ENCODE results near the gene GULP1. TPM values are rescaled to one million over a fixed set of nuclear protein-coding genes. Genes with fewer than 3 reads are reported as not detected.
A peak's percentile ranks its signal among the peaks of the same experiment; 100 is the strongest.

The GULP1 gene
- total RNA-seq, 1 experiment from 2014 or later: 140 TPM

DNA sequence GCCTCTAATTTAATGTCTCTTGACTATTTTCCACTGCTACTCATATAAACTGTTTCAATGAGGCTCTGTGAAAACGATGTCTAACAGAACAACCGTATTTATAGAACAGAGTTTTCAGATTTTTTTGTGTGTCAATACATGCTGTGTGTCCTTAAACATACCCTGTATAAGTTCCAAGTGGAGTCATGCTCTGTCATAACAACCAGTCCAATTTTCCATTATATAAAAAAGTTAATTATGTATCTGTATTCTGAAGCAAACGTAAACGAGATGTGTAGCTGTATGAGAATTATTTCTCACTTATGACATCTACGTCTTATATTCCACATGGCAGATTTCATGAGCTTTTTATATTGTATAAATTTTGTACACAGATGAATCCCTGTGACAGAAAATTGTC, 13.9 kb upstream of the GULP1 start:
- no peak overlapping the region for H2BK120ac ChIP-seq (ENCODE audit: low read depth, low read length, poor library complexity, severe bottlenecking)
- peak overlapping the region in 1 of 2 experiments; percentile 28; a peak in 2 of 5 replicates for H3K4me3 Mint-ChIP-seq
- H2AK5ac ChIP-seq (ENCODE audit: insufficient read length, low read length): no peak overlapping the region
- peak overlapping the region; percentile 14 to 98 (median 44); a peak in 4 of 7 replicates for H3K27ac Mint-ChIP-seq
- TF ChIP-seq, protein P1, sequence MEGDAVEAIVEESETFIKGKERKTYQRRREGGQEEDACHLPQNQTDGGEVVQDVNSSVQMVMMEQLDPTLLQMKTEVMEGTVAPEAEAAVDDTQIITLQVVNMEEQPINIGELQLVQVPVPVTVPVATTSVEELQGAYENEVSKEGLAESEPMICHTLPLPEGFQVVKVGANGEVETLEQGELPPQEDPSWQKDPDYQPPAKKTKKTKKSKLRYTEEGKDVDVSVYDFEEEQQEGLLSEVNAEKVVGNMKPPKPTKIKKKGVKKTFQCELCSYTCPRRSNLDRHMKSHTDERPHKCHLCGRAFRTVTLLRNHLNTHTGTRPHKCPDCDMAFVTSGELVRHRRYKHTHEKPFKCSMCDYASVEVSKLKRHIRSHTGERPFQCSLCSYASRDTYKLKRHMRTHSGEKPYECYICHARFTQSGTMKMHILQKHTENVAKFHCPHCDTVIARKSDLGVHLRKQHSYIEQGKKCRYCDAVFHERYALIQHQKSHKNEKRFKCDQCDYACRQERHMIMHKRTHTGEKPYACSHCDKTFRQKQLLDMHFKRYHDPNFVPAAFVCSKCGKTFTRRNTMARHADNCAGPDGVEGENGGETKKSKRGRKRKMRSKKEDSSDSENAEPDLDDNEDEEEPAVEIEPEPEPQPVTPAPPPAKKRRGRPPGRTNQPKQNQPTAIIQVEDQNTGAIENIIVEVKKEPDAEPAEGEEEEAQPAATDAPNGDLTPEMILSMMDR (conservative IDR thresholded peaks at IDR 0.05): no peak
- peaks cover 13% of the 10 kb centered on the region for H3K4me1 ChIP-seq (ENCODE audit: insufficient read depth, low read length)
- H3K27ac ChIP-seq (ENCODE audit: insufficient read length, low read depth, low read length): peak overlapping the region; percentile 44
- H3K9me3 ChIP-seq (ENCODE audit: control insufficient read depth, low read depth, low read length): no peaks in the 10 kb centered on the region
- no peak overlapping the region for H4K8ac ChIP-seq (replicated peaks; ENCODE audit: insufficient read length, low read depth, low read length)
- peaks cover 5% of the 10 kb centered on the region for H3K23me2 ChIP-seq (ENCODE audit: insufficient read length, low read depth, low read length, poor library complexity, severe bottlenecking)
- H3K79me2 ChIP-seq (ENCODE audit: insufficient read depth, low read length): no peaks in the 10 kb centered on the region
- H3K9ac ChIP-seq (ENCODE audit: extremely low read depth, insufficient read length, low read length): no peak overlapping the region
- no peak overlapping the region for H2BK12ac ChIP-seq (ENCODE audit: insufficient read length, low read depth, low read length)
- no peak overlapping the region for H3T11ph ChIP-seq (ENCODE audit: low read length)
- no peak overlapping the region for H2BK5ac ChIP-seq (ENCODE audit: insufficient read length, low read length)
- no peak overlapping the region for H3K14ac ChIP-seq (ENCODE audit: insufficient read depth, low read length)
- peaks cover 4 to 6% (median 6%) of the 10 kb centered on the region in 3 experiments; a peak in 6 of 7 replicates for H3K36me3 Mint-ChIP-seq (ENCODE audit: insufficient read depth in 1 of 3, low read depth in 3 of 3)
- no peak overlapping the region for H4K91ac ChIP-seq (ENCODE audit: insufficient read length, low read depth, low read length)
- no peak overlapping the region for H2AFZ ChIP-seq (ENCODE audit: low read length)
- no peak overlapping the region for H2BK20ac ChIP-seq (ENCODE audit: low read depth, low read length, poor library complexity, severe bottlenecking)
- no peak overlapping the region for H3K4ac ChIP-seq (ENCODE audit: low read depth, low read length)
- H2BK15ac ChIP-seq (ENCODE audit: low read depth, low read length): no peak overlapping the region
- peaks cover under 1 to 6% of the 10 kb centered on the region in 2 experiments; a peak in 3 of 5 replicates for H3K9me3 Mint-ChIP-seq
- no peak overlapping the region for H3K56ac ChIP-seq (ENCODE audit: insufficient read length, low read depth, low read length)
- H3K23ac ChIP-seq (ENCODE audit: insufficient read length, low read depth, low read length): no peak overlapping the region
- no peak overlapping the region for H3K18ac ChIP-seq (ENCODE audit: insufficient read length, low read depth, low read length)
- no CpG with 5 or more reads among the region's 5 CpGs for WGBS (ENCODE audit: extremely low coverage, insufficient read length, low lambda C conversion rate)
- no peak overlapping the region for H3K4me2 ChIP-seq (ENCODE audit: insufficient read depth, insufficient read length, low read length)
- H4K5ac ChIP-seq (ENCODE audit: insufficient read length, low read depth, low read length): no peak overlapping the region
- peaks cover 59 to 64% of the 10 kb centered on the region in 2 experiments for H3K4me1 Mint-ChIP-seq
- H3K79me1 ChIP-seq (ENCODE audit: insufficient read depth, low read depth, low read length, poor library complexity, severe bottlenecking): no peaks in the 10 kb centered on the region
- no peaks in the 10 kb centered on the region for H4K20me1 ChIP-seq (ENCODE audit: control insufficient read depth, insufficient read depth, insufficient read length)
- DNase-seq: no peak
- no peaks in the 10 kb centered on the region for H3K27me3 Mint-ChIP-seq (ENCODE audit: low read depth)
- no peaks in the 10 kb centered on the region for H3K27me3 ChIP-seq (ENCODE audit: insufficient read depth, low read length)
